ENCODE measurements around the gene ZNF462.

ZNF462 gene

GRCh38 chr9:106857811-106858470 is 5.0 kb upstream of the ZNF462 start:
- DNase-seq (ENCODE audit: insufficient read length, low spot score) (no peak), FAIRE-seq (peak; percentile 79)
- TF ChIP-seq POLR2A (IDR thresholded peaks at IDR 0.05; ENCODE audit: low read depth, low read length) = no peak

DNA sequence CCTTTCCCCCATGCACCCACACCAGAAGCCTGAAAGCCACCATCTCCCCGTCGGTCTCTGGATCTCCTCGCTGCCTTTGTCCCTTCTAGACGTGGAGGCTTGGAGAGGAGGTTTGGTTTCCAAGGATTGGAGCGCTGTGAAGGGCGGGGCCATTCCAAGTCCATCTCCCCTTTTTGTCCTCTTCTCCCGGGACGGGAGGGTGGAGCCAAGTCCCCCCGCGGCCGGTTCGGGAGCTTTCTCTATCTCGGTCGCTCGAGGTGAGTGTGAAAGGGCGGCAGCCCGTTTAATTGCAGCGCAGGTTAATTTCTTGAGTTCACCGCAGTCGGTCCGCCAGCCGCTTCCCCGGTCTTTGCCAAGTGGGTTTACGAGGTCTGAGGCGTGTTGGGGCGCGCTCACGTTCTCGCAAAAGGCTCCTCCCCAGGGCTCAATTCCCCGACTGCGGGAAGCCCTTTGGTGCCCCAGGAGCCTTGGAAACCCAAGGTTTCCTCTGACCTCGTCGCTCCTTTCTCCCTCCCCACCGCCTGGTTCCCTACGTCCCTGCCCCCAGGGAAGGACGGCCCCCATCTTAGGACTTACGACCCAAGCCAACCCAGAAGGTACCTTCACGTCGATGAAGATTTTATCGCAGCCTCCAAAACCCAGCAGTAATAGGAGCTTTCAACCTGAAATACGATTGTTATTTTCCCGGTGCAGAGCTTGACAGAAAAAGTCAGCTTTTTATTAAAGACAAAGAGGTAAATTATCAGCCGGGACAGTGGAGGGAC is 2.8 kb upstream of the ZNF462 start:
- TF ChIP-seq POLR2A (IDR thresholded peaks at IDR 0.05; ENCODE audit: low read depth, low read length) = no peak
- no peak for FAIRE-seq
- DNase-seq (ENCODE audit: insufficient read length, low spot score) = peak; percentile 31

DNA sequence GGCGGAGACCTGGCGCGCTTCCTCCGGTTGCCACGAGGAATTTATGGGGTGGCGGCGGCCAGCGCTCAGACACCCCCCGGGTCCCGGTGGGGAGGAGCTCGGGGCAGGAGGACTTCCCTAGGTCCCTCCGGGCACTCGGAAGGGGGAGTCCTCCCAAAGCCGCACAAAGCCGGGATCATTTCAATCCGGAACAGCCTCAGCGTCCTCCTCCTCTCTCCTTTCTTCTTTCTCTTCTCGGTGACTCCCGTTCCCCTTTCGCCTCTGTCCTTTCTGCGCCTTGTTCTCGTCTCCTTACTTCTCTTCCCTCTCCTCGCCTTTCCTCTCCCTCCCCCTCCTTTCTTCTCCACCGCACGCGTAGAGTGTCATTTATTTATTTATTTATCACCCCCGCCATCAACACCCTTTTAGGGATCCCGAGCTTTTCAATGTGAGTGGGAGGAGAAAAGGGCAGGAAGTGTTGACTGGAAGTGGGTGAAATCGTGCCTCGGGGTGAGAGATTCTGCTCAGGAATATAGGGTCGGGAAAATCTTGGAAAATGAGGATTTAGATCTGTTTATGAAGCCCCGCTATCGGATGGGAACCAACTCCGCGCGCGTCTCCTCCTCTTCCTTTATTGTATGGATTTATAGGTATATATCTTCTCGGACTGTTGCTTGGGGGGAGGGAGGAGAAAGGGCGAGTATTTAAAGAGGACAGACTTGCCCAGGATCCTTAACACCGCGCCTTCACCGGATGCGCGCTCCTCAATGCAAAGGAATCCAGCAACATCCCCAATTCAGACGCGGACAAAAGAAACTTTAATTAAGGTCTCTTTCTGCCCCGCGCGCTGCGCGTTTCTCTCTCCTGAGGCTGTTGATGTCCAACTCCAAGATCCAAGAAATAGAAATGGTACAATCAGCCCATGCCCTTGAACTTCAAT is 2.0 kb upstream of the ZNF462 start:
- peak; percentile 34; the same call in 1 of the 2 replicates for TF ChIP-seq POLR2A (IDR thresholded peaks at IDR 0.05; ENCODE audit: low read depth, low read length)
- DNase-seq (ENCODE audit: insufficient read length, low spot score) = peak; percentile 62
- FAIRE-seq = no peak

DNA sequence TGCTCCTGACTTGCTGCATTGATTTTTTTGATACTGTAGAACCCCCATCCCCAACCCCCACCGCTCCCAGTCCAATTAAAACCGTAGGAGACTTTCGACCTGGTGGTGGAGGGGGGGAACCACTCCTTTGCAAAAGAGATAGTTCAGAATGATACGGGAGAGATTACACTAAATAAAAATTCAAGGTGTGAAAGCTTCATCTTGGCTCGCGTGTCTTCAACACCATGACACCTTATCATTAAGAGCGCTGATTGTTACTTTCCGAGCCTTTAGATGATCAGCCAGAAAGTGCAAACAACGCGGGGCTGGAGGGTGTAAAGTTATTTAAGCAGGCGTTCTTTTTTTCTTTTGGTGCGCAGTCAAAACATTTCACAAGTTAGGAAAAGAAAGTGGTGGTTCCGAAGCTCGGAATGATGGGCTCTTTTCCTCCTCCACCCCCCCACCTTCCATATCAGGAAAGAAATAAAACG is 1.3 kb upstream of the ZNF462 start:
- TF ChIP-seq POLR2A (IDR thresholded peaks at IDR 0.05; ENCODE audit: low read depth, low read length) = no peak

DNA sequence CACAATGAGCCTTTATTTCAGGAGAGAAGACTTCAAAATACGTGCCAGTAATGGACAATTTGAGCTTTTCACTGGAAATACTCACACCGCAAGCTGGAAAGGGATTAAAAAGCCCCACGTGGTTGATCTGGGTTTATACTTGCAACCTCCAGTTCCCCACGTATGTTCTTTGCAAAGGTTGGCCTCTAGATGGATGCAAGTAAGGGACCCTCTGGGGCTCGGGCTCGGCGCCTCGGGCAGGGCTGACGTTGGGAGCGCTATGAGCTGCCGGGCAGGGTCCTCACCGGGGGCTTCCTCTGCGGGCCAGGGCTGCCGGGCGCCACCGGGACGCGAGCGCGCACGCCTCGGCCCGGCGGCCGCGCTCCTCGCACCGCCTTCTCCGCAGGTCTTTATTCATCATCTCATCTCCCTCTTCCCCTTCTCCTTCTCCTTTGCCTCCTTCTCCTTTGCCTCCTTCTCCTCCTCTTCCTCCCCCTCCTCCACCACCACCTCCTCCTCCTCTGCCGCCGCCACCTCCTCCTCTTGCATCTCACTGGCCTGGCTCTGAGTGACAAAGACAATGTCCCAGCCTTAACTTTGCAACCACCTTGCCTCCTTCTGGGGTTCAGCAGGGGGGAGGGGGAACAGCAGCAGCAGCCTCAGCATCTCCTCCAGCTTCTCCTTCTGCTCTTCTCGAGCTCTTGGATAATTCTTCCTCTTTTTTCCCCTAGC is 701 bp upstream of the ZNF462 start:
- FAIRE-seq (no peak), DNase-seq (ENCODE audit: insufficient read length, low spot score) (peak; percentile 53)
- peak; percentile 44 for TF ChIP-seq POLR2A (IDR thresholded peaks at IDR 0.05; ENCODE audit: low read depth, low read length)

More for the DNA sequence above, 1.3 kb upstream of the ZNF462 start:
- DNase-seq (ENCODE audit: insufficient read length, low spot score) (no peak), FAIRE-seq (no peak)

- DNase-seq (ENCODE audit: insufficient read length, low spot score) = peak; percentile 34
- FAIRE-seq = peak; percentile 11
- no peak for TF ChIP-seq POLR2A (IDR thresholded peaks at IDR 0.05; ENCODE audit: low read depth, low read length)
Observed at GRCh38 chr9:106864373-106865143, 1.6 kb downstream of the ZNF462 start.

DNA sequence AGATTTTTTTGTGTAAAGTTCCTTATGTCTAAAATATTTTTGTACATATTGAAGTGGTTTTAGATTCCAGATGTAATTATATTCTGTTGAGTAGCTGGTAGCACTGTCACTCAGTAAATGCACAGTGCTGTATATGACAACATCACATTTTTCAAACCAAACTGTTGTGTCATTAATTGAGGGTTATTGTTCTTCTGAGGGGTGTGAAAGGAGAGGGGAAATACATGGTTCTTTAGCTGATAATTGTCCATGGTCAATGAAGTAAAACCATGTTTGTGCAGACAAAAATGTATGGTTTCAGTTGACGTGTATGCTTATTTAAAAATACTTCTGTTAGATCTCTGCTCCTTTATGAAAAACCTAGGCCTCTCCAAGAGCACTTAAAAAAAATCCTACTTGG is 3.3 kb downstream of the ZNF462 start:
- FAIRE-seq (no peak), DNase-seq (ENCODE audit: insufficient read length, low spot score) (no peak)
- TF ChIP-seq POLR2A (IDR thresholded peaks at IDR 0.05; ENCODE audit: low read depth, low read length) = no peak

GRCh38 chr9:106867286-106867685 is 4.3 kb downstream of the ZNF462 start:
- DNase-seq (ENCODE audit: insufficient read length, low spot score) (no peak), FAIRE-seq (no peak)
- TF ChIP-seq POLR2A (IDR thresholded peaks at IDR 0.05; ENCODE audit: low read depth, low read length) = no peak

GRCh38 chr9:106868087-106868486 is 5.1 kb downstream of the ZNF462 start:
- TF ChIP-seq POLR2A (IDR thresholded peaks at IDR 0.05; ENCODE audit: low read depth, low read length) = no peak
- no peak for FAIRE-seq
- no peak for DNase-seq (ENCODE audit: insufficient read length, low spot score)

GRCh38 chr9:106868565-106868964 is 5.6 kb downstream of the ZNF462 start:
- FAIRE-seq (peak; percentile 43), DNase-seq (ENCODE audit: insufficient read length, low spot score) (no peak)
- no peak for TF ChIP-seq POLR2A (IDR thresholded peaks at IDR 0.05; ENCODE audit: low read depth, low read length)

DNA sequence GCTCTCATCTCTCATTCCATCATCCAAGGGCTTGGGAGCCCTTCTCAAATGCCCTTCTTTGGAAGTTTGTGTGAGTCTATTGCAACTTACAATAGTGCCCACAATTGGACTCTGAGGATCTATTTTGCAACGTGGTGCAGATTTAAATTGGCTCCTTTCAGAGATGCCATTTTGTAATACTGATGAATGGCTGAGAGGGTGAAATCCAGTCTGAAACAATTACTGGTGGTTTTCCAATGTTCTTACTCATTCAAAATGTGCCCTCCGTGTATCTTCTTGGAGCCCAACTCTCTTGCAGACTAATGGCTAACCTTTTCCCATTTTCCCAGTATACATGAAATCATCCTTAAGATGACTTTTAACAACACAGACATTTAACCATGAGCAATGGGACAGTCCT is 6.1 kb downstream of the ZNF462 start:
- TF ChIP-seq POLR2A (IDR thresholded peaks at IDR 0.05; ENCODE audit: low read depth, low read length) = no peak
- no peak for FAIRE-seq
- no peak for DNase-seq (ENCODE audit: insufficient read length, low spot score)

DNA sequence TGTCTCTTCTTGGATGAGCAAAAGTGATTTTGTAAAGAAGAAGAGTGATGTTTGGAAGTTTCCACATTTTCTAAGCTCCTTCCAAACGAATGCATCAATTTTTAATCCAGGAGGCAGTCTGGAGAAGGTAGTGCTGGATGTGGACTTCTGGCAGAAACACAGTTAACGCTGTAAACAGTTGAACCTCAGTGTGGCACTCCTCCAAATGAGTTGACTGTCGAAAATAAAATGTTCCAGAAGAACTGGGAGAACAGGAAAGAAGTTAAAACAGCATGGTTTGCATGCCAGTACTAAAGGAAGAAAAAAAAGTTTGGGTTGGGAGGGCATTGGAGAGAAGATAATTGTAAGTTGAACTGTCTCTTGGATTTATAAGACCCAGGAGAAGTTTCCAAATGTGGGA is 6.5 kb downstream of the ZNF462 start:
- peak; percentile 78 for FAIRE-seq
- no peak for DNase-seq (ENCODE audit: insufficient read length, low spot score)
- TF ChIP-seq POLR2A (IDR thresholded peaks at IDR 0.05; ENCODE audit: low read depth, low read length) = no peak

DNA sequence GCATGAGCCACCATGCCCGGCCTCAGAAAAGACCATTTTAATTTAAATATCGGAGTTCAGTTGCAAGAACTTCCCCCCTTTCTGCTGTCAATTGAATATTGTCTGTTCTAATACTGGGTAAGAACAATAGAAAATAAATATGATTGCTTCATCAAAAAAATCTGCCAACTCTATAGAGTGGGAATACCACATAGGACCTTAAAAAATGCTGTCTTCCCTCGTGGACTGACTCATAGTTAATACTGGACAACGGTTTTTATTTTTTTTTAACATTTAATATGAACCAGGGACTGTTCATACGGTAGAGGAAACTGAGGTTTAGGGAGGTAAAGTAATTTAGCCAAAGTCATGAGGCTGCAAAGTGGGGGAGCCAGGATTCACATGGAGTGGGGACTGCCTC is 9.7 kb downstream of the ZNF462 start:
- no peak for TF ChIP-seq POLR2A (IDR thresholded peaks at IDR 0.05; ENCODE audit: low read depth, low read length)
- no peak for FAIRE-seq
- DNase-seq (ENCODE audit: insufficient read length, low spot score) = no peak
